ENCODE results near the gene SIPA1L3.

The SIPA1L3 gene

GRCh38 chr19:38170334-38170733, 263.3 kb downstream of the SIPA1L3 start:
- Histone ChIP-seq H3K4me1 (no peaks in the 10 kb centered on the region), H3K27me3 (no peaks in the 10 kb centered on the region), H4K20me1 (no peaks in the 10 kb centered on the region; the same call in 1 of the 2 replicates), H3K9ac (no peak overlapping the region), H3K27ac (no peak overlapping the region), H3K9me3 (no peaks in the 10 kb centered on the region), H3K36me3 (peaks cover 44% of the 10 kb centered on the region), H3K4me2 (no peak overlapping the region), H3K4me3 (no peak overlapping the region)
- no peak for TF ChIP-seq Cebpa-rat (IDR thresholded peaks at IDR 0.05)

DNA sequence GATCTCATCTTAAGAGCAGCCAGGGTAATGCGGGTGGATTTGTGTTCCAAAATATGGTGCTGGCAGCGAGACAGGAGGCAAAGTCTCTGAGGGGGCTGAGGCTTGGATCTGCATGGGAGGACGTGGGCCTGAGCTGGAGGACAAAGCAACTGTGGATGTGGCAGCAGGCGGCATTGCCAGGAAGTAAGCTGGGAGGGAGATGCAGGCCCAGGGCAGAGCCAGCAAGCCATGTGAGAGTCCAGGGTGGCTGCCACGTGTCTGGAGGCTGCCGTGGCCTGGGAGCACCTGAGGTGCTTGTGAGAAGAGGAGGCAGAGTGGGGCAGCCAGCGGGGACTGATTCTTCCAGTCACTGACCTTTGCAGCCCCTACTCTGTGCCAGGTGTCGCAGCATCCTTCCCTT, 265.0 kb downstream of the SIPA1L3 start:
- Histone ChIP-seq H3K36me3 (peaks cover 29% of the 10 kb centered on the region), H3K4me1 (no peaks in the 10 kb centered on the region), H3K27ac (no peak overlapping the region), H3K9me3 (no peaks in the 10 kb centered on the region), H4K20me1 (no peaks in the 10 kb centered on the region; the same call in 1 of the 2 replicates), H3K4me3 (no peak overlapping the region), H3K4me2 (no peak overlapping the region), H3K27me3 (no peaks in the 10 kb centered on the region), H3K9ac (no peak overlapping the region)
- TF ChIP-seq Cebpa-rat (IDR thresholded peaks at IDR 0.05), result no peak

DNA sequence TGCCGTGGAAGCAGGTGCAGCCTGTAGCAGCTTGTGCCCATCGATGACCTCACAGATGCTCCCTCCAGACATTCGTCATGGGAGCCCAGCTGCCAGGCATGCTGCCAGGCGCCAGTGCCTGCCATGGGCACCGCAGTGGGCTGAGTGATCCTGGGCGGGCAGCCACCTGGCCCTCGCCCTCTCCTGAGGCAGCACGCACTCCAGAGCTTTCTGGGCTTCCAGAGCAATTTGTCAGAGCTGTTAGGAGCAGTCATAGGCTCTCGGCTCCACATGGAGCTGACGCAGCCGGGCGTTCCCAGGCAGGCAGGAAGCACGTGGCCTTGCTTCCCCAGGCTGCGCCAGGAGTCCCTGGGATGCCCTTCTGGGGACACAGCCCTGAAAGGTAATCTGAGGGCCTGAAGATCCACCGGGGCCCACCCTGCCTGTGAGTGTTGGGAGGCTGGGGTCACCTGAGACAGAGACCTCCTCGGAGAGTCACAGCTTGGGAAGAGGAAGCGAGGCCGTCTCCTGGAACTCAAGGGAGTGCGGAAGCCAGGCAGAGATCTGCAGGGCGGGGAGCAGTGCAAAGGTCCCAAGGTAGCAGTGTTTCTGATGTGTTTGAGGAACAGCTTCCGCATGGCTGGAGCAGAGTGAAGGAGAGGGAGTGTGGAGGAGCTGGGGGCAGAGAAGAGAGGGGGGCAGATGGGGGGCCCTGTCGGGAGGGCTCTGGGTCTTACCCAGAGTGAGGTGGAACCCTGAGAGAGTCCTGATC, 266.5 kb downstream of the SIPA1L3 start:
- Histone ChIP-seq H3K4me2 (no peak overlapping the region), H3K4me3 (no peak overlapping the region), H3K27ac (no peak overlapping the region), H3K4me1 (no peaks in the 10 kb centered on the region), H3K36me3 (peaks cover 19% of the 10 kb centered on the region), H3K27me3 (no peaks in the 10 kb centered on the region), H3K9me3 (no peaks in the 10 kb centered on the region), H3K9ac (no peak overlapping the region), H4K20me1 (no peaks in the 10 kb centered on the region; the same call in 1 of the 2 replicates)
- no peak for TF ChIP-seq Cebpa-rat (IDR thresholded peaks at IDR 0.05)

- Histone ChIP-seq H3K27me3 (no peaks in the 10 kb centered on the region), H3K4me1 (no peaks in the 10 kb centered on the region)
These were observed 268.4 kb downstream of the SIPA1L3 start for GRCh38 chr19:38175422-38175821.

DNA sequence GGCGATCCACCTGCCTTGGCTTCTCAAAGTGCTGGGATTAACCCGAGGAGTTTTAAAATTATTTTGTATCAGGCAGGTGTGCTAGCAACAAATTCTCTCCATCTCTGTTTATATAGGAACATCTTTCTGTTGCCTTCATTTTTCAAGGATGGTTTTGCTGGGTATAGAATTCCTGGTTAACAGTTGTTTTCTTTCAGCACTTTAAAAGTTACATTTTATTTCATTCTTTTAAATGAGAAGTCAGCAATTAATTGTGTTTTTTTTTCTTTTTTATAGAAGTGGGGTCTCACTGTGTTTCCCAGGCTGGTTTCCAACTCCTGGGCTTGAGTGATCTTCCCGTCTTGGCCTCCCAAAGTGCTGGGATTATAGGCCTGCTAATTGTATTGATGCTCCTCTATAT, 273.1 kb downstream of the SIPA1L3 start:
- no peak overlapping the region for H3K9ac ChIP-seq
- no peak overlapping the region for H3K4me3 ChIP-seq
- H3K4me2 ChIP-seq, result no peak overlapping the region
- TF ChIP-seq Cebpa-rat (IDR thresholded peaks at IDR 0.05), result no peak
- peaks cover 25% of the 10 kb centered on the region for H3K9me3 ChIP-seq
- H3K27ac ChIP-seq, result no peak overlapping the region
- peaks cover 16% of the 10 kb centered on the region for H3K4me1 ChIP-seq
- H3K36me3 ChIP-seq, result peaks cover 58% of the 10 kb centered on the region
- no peaks in the 10 kb centered on the region for H3K27me3 ChIP-seq
- no peaks in the 10 kb centered on the region for H4K20me1 ChIP-seq

More at GRCh38 chr19:38175422-38175821, 268.4 kb downstream of the SIPA1L3 start:
- Histone ChIP-seq H3K4me2 (no peak overlapping the region), H4K20me1 (no peaks in the 10 kb centered on the region; the same call in 1 of the 2 replicates), H3K9me3 (peaks cover 17% of the 10 kb centered on the region), H3K27ac (no peak overlapping the region), H3K36me3 (peaks cover 21% of the 10 kb centered on the region), H3K9ac (no peak overlapping the region), H3K4me3 (no peak overlapping the region)
- no peak for TF ChIP-seq Cebpa-rat (IDR thresholded peaks at IDR 0.05)

GRCh38 chr19:38182536-38183210, 275.7 kb downstream of the SIPA1L3 start:
- Histone ChIP-seq H3K4me2 (0 out of 2 replicates have a peak overlapping the region, but pooled peaks have one; percentile 7), H3K4me1 (peaks cover 25% of the 10 kb centered on the region), H3K9ac (no peak overlapping the region), H3K4me3 (no peak overlapping the region), H3K27ac (no peak overlapping the region), H3K36me3 (peaks cover 64% of the 10 kb centered on the region), H3K9me3 (peaks cover 25% of the 10 kb centered on the region), H3K27me3 (no peaks in the 10 kb centered on the region), H4K20me1 (no peaks in the 10 kb centered on the region)
- TF ChIP-seq Cebpa-rat (IDR thresholded peaks at IDR 0.05), result no peak

GRCh38 chr19:38183251-38183897, 276.4 kb downstream of the SIPA1L3 start:
- H3K4me3 ChIP-seq, result no peak overlapping the region
- no peaks in the 10 kb centered on the region for H4K20me1 ChIP-seq
- peaks cover 27% of the 10 kb centered on the region for H3K4me1 ChIP-seq
- no peak overlapping the region for H3K4me2 ChIP-seq
- no peaks in the 10 kb centered on the region for H3K27me3 ChIP-seq
- no peak overlapping the region for H3K9ac ChIP-seq
- TF ChIP-seq Cebpa-rat (IDR thresholded peaks at IDR 0.05), result no peak
- no peak overlapping the region for H3K27ac ChIP-seq
- peaks cover 64% of the 10 kb centered on the region for H3K36me3 ChIP-seq
- H3K9me3 ChIP-seq, result peaks cover 25% of the 10 kb centered on the region

DNA sequence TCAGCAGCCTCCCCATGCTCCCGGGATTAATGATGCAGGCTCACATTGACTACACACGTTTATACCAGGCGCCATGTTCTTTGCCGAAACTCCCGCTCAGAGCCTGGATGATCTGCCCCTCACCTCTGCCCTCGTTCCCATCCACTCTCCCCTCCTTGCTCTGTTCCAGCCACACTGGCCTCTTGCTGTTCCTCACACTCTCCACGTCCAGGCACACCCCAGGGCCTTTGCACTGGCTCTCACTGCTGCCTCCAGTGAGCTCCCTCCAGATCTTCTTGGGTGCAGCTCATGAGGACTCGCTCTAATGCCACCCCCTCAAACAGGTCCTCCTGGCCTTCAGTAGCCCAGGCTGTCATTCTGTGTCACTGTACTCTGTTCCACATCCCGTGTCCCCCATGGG, 277.8 kb downstream of the SIPA1L3 start:
- peak overlapping the region; percentile 28 for H3K4me2 ChIP-seq
- peaks cover 54% of the 10 kb centered on the region for H3K36me3 ChIP-seq
- no peak overlapping the region for H3K4me3 ChIP-seq
- H4K20me1 ChIP-seq, result no peaks in the 10 kb centered on the region
- H3K27ac ChIP-seq, result no peak overlapping the region
- no peak for TF ChIP-seq Cebpa-rat (IDR thresholded peaks at IDR 0.05)
- H3K9me3 ChIP-seq, result peaks cover 14% of the 10 kb centered on the region
- peaks cover 42% of the 10 kb centered on the region for H3K4me1 ChIP-seq
- H3K9ac ChIP-seq, result no peak overlapping the region
- H3K27me3 ChIP-seq, result no peaks in the 10 kb centered on the region

- Histone ChIP-seq H3K9me3 (peaks cover 6% of the 10 kb centered on the region), H4K20me1 (no peaks in the 10 kb centered on the region), H3K27me3 (no peaks in the 10 kb centered on the region), H3K36me3 (peaks cover 50% of the 10 kb centered on the region), H3K27ac (no peak overlapping the region), H3K4me1 (peaks cover 49% of the 10 kb centered on the region), H3K9ac (no peak overlapping the region), H3K4me2 (peak overlapping the region; percentile 28; the same call in 1 of the 2 replicates), H3K4me3 (no peak overlapping the region)
- TF ChIP-seq Cebpa-rat (IDR thresholded peaks at IDR 0.05), result no peak
These were observed 278.6 kb downstream of the SIPA1L3 start for GRCh38 chr19:38185562-38185961.

- Histone ChIP-seq H3K36me3 (peaks cover 39% of the 10 kb centered on the region), H4K20me1 (no peaks in the 10 kb centered on the region), H3K4me3 (no peak overlapping the region), H3K27ac (no peak overlapping the region), H3K9ac (no peak overlapping the region), H3K9me3 (no peaks in the 10 kb centered on the region), H3K4me1 (peaks cover 52% of the 10 kb centered on the region), H3K4me2 (peak overlapping the region; percentile 22), H3K27me3 (no peaks in the 10 kb centered on the region)
- no peak for TF ChIP-seq Cebpa-rat (IDR thresholded peaks at IDR 0.05)
These were observed 283.1 kb downstream of the SIPA1L3 start for GRCh38 chr19:38190061-38190460.

All from BLaER1 (cell line).